WERI-Rb-1 (cell line): ENCODE results near the gene ECEL1.

Experiments
- DNase-seq: peaks from one replicate; pipeline ENCODE4 v3.0.0-alpha.2; 2020
- H3K27ac ChIP-seq: fragments of 250-450 bp; sonication (Bioruptor Pico); 2 replicates; pipeline ENCODE4 v1.5.1; 2020; ENCODE audit warnings: mild to moderate bottlenecking, moderate library complexity
- H3K27me3 ChIP-seq: fragments of 250-450 bp; sonication (Bioruptor Pico); 2 replicates; pipeline ENCODE4 v1.5.1; 2021; ENCODE audit warnings: mild to moderate bottlenecking, low read depth, moderate library complexity; ENCODE audit not compliant: insufficient read depth, severe bottlenecking
- H3K36me3 ChIP-seq: fragments of 250-450 bp; sonication (Bioruptor Pico); 2 replicates; pipeline ENCODE4 v1.5.1; 2020; ENCODE audit warnings: mild to moderate bottlenecking, moderate library complexity
- H3K4me3 ChIP-seq: 2 replicates; pipeline ENCODE4 v1.5.1; 2011; ENCODE audit warnings: low read depth, mild to moderate bottlenecking, control low read depth, low read length
- H3K9me3 ChIP-seq: fragments of 250-450 bp; sonication (Bioruptor Pico); 2 replicates; pipeline ENCODE4 v1.5.1; 2021; ENCODE audit warnings: mild to moderate bottlenecking, moderate library complexity; ENCODE audit not compliant: severe bottlenecking
- TF ChIP-seq, protein P1 (sequence below): IDR thresholded peaks from 2 replicates; pipeline ENCODE4 v1.5.1; 2011; ENCODE audit warnings: low read depth, mild to moderate bottlenecking, control low read depth, inconsistent platforms, low read length

The ECEL1 gene

GRCh38 chr2:232477751-232478510 lies 9.7 kb downstream of the ECEL1 start:
- no peak overlapping the region for H3K27ac ChIP-seq
- peaks cover 4% of the 10 kb centered on the region for H3K27me3 ChIP-seq
- H3K4me3 ChIP-seq, result no peak overlapping the region
- TF ChIP-seq, protein P1, sequence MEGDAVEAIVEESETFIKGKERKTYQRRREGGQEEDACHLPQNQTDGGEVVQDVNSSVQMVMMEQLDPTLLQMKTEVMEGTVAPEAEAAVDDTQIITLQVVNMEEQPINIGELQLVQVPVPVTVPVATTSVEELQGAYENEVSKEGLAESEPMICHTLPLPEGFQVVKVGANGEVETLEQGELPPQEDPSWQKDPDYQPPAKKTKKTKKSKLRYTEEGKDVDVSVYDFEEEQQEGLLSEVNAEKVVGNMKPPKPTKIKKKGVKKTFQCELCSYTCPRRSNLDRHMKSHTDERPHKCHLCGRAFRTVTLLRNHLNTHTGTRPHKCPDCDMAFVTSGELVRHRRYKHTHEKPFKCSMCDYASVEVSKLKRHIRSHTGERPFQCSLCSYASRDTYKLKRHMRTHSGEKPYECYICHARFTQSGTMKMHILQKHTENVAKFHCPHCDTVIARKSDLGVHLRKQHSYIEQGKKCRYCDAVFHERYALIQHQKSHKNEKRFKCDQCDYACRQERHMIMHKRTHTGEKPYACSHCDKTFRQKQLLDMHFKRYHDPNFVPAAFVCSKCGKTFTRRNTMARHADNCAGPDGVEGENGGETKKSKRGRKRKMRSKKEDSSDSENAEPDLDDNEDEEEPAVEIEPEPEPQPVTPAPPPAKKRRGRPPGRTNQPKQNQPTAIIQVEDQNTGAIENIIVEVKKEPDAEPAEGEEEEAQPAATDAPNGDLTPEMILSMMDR, result no peak
- DNase-seq, result peak; percentile 3
- no peaks in the 10 kb centered on the region for H3K9me3 ChIP-seq
- no peaks in the 10 kb centered on the region for H3K36me3 ChIP-seq

DNA sequence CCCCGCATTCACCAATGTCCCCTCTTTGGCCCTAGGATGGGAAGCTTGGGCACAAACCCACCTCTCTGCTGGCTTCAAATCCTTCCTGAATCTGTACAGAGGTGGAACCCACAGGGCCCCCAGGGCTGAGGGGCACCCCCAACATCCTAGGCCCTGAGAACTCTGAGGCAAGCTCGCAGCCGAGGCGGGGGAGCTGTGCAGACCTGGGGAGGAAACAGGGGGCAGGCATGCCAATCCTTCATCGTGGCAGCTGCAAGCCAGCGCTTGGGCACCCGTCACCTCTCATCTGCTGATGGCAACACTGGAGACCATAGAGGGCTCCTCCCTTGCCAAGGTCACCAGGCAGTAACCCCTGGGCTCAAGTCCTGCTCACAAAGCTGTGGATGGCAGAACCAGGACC lies 10.8 kb downstream of the ECEL1 start:
- Histone ChIP-seq H3K36me3 (no peaks in the 10 kb centered on the region), H3K4me3 (no peak overlapping the region), H3K9me3 (peaks cover 3% of the 10 kb centered on the region), H3K27ac (no peak overlapping the region), H3K27me3 (peaks cover 4% of the 10 kb centered on the region)
- no peak for DNase-seq
- TF ChIP-seq, protein P1, result no peak

DNA sequence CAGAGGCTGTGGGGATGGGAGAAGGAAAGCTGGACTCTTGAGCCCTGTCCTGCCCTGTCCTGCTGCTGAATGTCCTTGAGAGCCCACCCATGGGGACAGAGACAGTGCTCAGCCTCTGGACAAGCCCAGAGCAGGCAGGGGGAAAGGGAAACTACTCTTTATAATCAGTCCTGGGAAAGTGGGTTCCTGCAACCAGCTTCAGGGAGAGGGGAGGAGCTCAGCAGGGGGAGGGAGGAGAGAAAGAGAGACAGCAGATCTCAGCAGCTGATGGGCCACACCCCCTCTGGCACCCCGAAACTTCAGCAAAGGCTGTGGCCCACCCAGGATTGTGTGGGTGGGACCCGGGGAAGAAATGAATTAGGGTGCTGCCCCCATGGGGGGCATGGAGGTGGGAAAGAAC lies 11.6 kb downstream of the ECEL1 start:
- Histone ChIP-seq H3K27me3 (peaks cover 4% of the 10 kb centered on the region), H3K27ac (no peak overlapping the region), H3K9me3 (peaks cover 3% of the 10 kb centered on the region), H3K36me3 (no peaks in the 10 kb centered on the region), H3K4me3 (no peak overlapping the region)
- TF ChIP-seq, protein P1, result no peak
- no peak for DNase-seq

- H3K27ac ChIP-seq, result no peak overlapping the region
- peaks cover 4% of the 10 kb centered on the region for H3K27me3 ChIP-seq
- TF ChIP-seq, protein P1, result no peak
- DNase-seq, result peak; percentile 88
- peaks cover 3% of the 10 kb centered on the region for H3K9me3 ChIP-seq
- H3K36me3 ChIP-seq, result no peaks in the 10 kb centered on the region
- H3K4me3 ChIP-seq, result no peak overlapping the region
Observed at GRCh38 chr2:232473467-232473890, 14.2 kb downstream of the ECEL1 start.

GRCh38 chr2:232466221-232466620 lies 21.4 kb downstream of the ECEL1 start:
- H3K9me3 ChIP-seq, result no peaks in the 10 kb centered on the region
- no peak for DNase-seq
- H3K4me3 ChIP-seq, result no peak overlapping the region
- H3K27ac ChIP-seq, result no peak overlapping the region
- TF ChIP-seq, protein P1, result no peak
- no peaks in the 10 kb centered on the region for H3K36me3 ChIP-seq
- H3K27me3 ChIP-seq, result no peaks in the 10 kb centered on the region

DNA sequence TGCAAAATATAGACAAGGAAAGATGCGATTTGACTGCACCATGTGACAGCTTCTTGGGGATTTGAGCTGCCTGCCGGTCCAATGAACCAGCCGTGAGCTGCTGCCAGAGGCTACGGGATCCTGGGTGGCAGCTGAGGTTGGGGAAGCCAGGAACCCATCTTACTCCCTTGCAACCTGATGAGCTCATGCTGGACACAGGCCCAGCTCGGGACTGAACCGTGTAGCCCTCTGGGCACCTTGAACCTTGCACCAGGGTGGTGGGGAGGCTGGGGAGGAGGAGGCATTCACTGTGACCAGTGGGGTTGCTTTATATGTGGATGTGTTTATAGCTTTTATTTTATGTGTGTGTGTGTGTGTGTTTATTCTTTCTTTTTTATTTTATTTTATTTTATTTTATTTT lies 22.6 kb downstream of the ECEL1 start:
- TF ChIP-seq, protein P1, result no peak
- H3K4me3 ChIP-seq, result no peak overlapping the region
- H3K27ac ChIP-seq, result no peak overlapping the region
- no peak for DNase-seq
- no peaks in the 10 kb centered on the region for H3K27me3 ChIP-seq
- H3K9me3 ChIP-seq, result no peaks in the 10 kb centered on the region
- no peaks in the 10 kb centered on the region for H3K36me3 ChIP-seq
